GM19240 (cell line): ENCODE results near the gene RNF169.

ENCODE experiments used
- DNase-seq: peaks from one replicate; pipeline ENCODE4 v3.0.0; 2011; ENCODE audit warnings: low spot score; ENCODE audit not compliant: insufficient read length

Gene RNF169

GRCh38 chr11:74870485-74870884 is 121.8 kb downstream of the RNF169 start:
- DNase-seq = peak; percentile 30

GRCh38 chr11:74871037-74871436 is 122.4 kb downstream of the RNF169 start:
- no peak for DNase-seq

DNA sequence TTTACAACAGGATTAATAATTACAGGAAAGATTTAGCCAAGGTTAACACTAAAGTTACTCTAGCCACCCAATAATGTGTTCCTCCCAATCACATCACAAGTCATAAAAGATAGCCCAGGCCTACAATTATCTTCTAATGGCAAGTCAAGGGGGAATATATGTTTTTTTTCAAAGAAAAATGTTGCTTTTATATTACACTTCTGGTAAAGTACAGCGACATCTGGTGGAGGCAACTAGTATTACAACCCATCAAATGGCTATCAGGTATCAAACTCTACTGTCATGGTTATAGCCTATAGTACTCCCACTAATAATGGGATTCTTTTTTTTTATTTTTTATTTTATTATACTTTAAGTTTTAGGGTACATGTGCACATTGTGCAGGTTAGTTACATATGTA is 128.5 kb downstream of the RNF169 start:
- no peak for DNase-seq
